ENCODE data around the gene RHOT1.
"Not testable (repeated sequence)": the region's sequence is repeated elsewhere in the genome, so short reads cannot be mapped to it uniquely, and the experiment has no call there.

Gene RHOT1

DNA sequence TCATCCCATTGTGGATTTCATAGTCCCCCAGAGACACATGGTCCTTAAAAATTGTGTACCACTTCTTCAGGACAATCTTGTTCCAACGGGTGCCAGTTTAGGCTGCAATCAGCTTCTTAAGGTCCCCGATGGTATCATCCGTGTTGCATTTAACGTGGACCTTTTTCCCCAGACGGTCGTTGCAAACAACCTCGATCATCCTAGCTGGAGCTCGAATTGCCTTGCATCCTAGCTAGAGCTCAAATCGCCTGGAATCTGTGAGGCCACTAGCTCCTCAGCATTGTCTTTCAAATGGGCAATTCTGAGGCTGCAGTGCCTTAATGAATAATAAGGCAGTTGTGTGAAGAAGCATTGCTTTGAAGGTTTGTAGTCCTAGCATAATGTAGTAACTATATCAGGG, 85.6 kb downstream of the RHOT1 start:
- DNase-seq (ENCODE audit: low read depth), result no peak

DNA sequence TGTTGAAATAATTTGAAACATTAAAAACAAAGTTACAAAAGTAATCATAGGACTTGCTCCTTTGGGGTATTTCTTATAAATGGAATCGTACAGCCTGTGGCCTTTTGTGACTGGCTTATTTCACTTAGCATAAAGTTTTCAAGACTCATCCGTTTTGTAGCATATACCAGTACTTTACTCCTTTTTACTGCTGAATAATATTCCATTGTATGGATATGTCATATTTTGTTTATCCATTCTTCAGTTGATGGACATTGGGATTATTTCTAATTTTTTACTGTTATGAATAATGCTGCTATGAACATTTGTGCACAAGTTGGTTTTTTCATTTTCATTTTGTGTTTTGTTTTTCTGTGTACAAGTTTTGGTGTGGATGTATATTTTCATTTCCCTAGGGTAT, 93.3 kb downstream of the RHOT1 start:
- no peak for DNase-seq (ENCODE audit: low read depth)

DNA sequence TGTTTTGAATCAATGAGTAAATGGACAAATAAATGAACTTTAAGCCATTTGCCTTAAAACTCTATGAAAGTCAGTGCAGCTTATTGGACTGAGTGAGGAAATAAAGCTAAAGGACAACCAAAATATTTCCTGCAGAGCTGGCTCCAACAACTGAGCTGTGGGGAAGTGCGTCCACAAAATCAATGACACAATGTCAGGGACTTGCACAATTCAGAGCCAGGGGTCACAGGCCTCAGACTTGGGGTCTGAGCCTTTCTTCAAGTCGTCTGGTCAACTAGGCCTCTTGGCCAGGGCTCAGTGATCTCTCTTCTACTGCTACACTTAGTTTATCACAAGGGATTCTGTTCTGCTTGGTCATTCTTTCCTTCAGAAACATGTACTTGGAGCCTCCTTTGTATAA, 97.2 kb downstream of the RHOT1 start:
- DNase-seq (ENCODE audit: low read depth), result no peak

DNA sequence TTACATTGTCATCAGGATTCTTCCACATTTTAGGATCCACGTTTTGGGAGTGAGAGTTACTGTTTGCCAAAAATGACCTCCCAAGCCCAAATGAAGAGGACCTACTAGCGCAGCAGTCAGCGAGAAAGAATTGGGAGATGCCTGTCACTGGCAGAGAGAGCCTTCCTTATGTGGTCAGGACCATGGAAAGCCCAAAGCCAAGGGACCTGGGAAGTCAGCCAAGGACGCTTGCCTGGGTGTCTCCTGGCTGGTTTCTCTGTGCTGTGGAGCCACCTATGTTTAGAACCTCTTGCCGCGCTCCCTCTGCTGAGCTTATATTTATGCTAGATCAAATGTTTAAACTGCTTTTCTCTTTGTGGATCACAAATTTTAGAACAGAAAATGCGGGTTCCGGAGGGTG, 98.4 kb downstream of the RHOT1 start:
- no peak for DNase-seq (ENCODE audit: low read depth)

DNA sequence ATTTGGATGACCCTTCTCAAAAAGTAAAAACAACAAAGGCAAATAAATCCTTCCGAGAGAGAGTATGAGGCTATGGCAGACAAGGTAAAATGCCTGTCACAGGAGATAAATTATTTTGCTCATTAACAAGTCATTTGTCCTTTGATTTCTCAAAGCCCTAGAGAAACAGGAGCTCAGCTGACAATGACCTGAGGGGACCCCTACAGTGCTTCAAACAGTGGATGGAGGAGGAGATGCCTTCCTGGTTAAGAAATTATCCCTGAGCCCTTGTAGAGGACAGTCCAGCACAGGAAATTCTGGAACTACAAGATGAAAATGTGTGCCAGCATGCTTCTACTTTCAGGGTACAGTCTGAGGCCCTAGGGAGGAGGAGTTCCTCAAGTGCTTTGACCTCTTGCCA, 99.3 kb downstream of the RHOT1 start:
- DNase-seq (ENCODE audit: low read depth), result no peak

DNA sequence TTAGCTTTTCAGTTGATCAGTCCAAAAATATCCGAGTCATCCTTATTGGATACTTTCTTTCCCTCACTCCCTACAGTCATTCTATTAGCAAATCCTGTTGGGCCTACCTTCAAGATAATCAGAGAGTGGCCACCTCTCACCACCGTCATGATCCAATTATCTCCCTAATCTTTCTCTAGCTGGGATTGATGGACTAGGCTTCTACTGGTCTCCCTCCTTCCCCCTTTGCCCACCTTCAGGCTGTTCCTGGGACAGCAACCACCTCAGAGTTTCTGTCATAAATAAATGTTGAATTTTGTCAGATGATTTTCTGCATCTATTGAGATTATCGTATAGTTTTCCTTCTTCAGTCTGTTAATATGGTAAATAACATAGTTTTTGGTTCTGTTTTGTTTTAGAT, 107.2 kb downstream of the RHOT1 start:
- no peak for DNase-seq (ENCODE audit: low read depth)

DNA sequence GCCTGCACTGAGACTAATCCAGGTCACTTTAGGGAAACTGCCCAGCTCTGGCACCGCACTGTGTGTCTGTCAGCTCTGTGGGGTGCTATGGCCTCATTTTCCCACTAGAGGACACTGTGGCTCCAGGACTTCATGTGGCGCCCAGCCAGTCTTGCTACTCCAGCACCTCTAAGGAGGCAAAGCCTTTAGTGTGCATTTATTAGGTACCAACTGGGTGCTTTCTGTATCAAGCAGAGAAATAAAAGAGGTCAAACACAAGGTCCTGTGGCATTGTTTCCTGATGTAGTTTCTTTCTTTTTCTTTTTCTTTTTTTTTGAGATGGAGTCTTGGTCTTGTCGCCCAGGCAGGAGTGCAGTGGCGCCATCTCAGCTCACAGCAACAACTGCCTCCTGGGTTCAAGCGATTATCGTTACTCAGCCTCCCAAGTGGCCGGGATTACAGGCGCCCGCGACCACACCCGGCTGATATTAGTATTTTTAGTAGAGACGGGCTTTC, 110.9 kb downstream of the RHOT1 start:
- no peak for DNase-seq (ENCODE audit: low read depth)

DNA sequence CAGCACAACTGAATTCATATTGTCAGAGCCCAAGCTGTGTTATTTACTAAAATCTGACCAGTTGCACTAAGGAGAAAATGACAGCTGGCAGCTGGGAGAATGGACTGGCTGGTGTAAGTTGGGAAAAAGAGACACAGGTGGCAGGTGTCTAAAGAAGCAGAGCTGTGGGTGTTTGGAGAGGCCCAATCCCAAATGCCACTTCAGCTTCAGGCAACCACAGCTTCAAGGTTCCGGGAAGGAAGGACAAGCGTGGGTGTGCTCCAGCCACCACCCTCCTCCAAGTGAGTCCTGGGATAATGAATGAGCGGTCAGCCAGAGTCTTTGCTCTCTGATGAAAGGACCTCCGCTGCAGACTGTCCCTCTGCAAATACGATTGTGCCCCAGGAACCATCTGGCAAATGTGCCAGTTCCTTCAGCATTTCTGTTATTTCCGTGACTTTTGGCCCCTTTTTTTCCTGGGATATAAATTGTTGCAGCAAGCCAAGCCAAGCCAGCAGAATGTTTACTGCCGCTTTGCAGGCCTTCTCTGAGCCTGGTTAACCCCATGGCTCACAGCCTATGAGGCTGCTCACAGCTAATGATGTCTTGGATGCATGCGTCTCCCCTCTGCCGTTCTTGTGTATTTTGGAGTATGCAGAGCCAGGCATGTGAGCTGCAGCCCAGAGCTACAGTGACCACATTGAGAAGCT, 113.9 kb downstream of the RHOT1 start:
- no peak for DNase-seq (ENCODE audit: low read depth)

DNA sequence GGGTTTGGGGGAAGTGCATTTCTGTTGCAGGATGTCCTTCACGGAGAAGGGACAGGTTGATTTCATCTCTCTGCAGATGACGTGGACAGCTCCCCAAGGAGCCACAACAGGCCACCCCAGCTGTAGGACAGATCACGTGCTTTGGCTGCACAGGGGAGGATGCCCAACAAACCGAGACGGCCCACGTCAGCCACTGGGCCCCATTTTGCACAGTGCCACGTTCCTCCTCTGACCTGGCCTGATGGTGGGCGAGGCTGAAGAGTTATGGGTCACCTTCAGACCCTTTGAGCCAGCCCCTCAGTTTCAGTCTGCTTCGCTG, 114.4 kb downstream of the RHOT1 start:
- no peak for DNase-seq (ENCODE audit: low read depth)

DNA sequence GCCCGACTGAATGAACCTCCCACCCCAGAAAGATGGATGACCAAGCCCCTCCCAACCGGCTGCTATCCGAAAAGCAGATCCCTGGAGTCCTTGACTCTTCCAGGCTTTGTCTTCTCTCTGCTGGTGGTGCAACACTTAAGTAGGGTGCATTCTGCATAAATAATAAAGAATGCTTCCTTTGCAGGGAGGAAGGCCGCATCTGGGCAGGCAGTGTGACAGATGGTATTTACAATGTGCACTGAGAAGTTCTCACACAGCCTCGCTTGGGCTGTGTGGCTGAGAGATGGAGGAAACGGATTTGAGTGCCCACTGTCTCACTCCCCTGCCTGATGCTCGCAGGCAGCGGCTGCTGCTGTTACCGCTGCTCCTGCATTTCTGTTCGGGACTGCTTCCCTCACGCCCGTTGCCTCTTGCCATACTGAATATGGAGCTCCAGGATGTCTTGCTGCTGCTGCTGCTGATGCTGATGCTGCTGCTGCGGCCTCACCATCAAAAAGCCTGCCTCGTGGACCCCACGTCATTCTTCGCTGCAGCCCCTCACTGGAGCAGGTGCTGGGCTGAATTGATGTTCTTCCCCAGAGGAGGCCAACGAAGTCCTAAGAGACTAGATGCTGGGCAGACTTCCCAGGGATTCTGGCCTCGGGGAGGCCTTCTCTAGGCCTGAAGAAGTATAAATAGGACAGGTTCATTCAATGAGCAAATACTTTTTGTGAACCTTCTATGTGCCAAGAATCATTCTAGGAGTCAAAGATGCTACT, 116.3 kb downstream of the RHOT1 start:
- DNase-seq (ENCODE audit: low read depth), result no peak

DNA sequence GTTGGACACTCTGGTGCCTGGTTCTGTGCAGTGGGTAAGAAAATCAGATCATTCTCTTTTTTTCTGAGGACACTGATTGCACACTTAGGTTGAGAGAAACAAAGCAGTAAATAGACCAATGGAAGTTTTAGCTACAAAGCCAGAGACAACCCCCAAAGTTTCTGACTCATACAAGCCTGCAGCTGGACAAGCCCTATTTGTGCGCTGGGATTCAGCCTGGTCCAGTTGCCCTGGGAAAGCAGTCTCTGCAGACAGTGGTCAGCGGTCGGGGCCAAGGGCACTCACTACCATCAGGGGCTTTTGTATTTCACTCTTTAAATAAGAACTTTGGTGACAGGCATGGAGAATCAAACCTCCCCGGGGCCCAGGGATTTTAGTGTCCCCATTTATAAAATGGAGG, 117.3 kb downstream of the RHOT1 start:
- no peak for DNase-seq (ENCODE audit: low read depth)

DNA sequence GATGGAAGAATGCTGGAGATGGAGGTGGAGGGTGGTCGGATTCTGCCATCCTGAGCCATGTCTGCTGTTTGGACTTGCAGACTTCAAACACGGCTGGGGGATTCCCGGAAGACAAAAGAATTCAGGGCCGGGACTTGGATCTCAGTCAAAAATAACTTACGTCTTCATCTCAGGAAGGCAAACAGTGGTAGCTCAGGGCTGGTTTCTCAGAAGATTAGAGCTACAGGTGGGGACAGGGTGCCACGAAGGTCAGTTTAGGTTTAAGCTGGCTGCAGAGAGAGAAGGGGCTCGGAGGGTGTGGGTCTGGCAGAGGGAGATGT, 119.1 kb downstream of the RHOT1 start:
- DNase-seq (ENCODE audit: low read depth), result no peak

DNA sequence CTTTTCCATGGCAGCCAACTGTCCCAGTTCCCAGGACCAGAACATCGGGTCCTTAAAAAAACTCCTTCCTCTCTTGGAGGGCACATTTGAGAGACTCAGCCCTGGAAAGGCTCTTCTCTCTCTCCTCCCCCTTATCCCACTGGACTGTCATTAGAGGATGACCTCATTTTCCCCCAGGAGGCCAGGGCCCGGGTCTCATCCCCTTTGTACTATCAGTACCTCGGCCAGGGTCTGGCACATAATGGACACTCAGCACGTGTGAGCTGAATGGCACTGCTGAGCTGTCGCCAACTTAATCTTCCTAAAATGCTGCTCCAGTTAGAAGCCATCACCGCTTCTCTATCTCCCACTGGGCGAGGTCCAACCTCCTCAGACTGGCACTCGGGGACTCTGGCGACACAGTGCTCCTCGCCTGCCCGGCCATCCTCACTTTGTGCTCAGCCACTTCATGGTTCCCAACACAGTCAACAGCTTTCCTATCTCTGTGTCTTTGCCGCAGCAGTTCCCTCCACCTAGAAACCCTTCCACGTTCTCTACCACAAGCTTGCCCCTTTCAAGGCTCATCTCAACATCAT, 119.7 kb downstream of the RHOT1 start:
- DNase-seq (ENCODE audit: low read depth), result no peak

DNA sequence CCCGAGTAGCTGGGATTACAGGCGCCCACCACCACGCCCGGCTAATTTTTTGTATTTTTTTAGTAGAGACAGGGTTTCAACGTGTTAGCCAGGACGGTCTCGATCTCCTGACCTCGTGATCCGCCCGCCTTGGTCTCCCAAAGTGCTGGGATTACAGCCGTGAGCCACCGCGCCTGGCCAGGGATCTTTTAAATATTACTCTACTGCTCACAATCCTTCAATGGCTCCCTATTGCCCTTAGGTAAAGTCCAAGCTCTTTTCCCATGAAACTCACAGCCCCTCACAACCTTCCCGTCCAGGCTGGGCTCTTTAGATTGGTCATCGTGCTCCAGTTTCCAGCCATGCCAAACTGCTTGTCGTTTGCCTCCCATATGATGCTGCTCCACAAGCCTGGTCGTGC, 121.2 kb downstream of the RHOT1 start:
- DNase-seq (ENCODE audit: low read depth), result not testable (repeated sequence)

DNA sequence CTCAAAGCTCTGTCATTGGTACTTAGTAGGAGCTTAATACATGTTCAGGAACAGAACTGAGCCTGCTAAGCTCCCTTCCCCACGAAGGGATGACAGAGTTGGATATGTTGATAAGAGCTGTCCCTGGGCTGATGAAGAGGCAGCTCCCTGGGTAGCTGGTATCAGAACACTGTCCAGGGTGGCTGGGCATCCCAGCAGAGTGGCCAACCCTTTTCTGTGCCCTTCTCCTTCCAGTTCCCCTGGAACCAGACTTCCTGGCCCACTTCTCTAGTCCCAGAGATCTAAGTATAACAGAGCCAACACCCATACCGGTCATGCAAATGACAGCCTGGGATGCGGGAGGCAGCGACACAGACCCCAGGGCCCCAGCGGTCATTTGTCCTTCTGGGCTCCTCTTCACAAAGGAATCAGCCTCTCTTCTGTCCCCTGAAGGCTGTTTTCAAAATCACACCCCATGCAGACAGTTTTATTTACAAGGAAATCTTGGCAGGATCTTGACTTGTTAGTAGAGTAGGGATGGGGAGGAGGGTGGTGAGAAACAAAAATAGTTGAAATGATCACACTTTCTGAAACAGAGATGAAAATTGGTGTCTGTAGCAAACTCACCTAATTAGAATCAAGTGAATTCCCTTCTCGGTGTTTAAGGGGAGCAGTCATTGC, 122.0 kb downstream of the RHOT1 start:
- no peak for DNase-seq (ENCODE audit: low read depth)

DNA sequence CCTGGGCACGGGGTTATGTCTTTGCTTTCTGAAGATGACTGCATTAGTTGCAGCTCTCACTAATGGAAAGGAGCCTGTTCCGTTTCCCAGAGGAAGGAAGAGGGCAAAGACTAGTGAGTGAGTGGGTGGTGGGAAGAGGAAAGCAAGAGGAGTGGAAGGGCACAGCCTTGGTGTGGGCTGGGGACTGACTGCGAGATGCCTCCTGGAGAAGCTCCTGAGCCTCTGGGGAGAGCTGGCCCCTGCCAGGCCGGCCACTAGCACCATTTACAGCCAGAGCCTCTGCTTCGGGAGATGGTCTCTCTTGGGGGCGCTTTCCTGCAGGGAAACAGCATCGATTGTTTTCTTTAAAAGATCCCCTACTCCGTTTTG, 122.5 kb downstream of the RHOT1 start:
- DNase-seq (ENCODE audit: low read depth), result no peak

DNA sequence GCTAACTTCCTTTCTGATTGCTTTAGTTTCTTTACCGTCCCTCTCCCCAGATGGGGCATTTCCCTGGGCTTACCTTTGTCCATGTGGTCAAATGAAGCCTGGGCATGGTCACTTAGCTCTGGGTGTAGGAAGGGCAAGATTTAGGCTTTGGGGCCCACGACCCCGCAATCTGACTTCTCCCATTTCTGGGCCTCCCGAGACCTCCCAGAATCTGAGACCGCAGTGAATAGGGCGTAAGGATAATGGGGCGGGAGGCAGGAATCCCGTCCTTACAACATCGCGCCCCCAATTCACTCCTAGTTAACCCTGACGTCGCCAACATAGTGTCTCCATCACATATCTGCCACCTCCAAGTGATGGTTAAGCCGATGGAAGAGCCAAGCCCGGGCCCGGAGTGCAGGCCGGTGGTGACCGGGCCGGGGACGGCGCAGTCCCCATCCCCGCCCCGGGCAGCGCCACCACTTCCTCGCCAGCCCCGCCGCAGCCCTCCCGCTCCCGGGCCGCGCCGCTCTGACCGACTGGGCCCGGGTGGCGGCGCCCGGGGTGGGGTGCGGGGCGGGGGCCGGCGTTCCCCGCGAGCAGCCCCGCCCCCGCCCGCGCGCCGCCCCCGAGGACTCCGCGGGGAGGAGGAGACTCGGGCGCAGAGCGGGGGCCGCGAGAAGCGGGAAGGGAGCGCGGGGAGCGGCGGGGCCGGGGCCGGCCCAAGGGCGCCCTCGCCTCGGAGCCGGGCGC, 123.1 kb downstream of the RHOT1 start, which contains the start of gene RHBDL3:
RHBDL3 (plus strand) TSS at position 641 of the 732 bp plus-strand sequence. CDS start 358 bp downstream, outside the sequence.
- no peak for DNase-seq (ENCODE audit: low read depth)

DNA sequence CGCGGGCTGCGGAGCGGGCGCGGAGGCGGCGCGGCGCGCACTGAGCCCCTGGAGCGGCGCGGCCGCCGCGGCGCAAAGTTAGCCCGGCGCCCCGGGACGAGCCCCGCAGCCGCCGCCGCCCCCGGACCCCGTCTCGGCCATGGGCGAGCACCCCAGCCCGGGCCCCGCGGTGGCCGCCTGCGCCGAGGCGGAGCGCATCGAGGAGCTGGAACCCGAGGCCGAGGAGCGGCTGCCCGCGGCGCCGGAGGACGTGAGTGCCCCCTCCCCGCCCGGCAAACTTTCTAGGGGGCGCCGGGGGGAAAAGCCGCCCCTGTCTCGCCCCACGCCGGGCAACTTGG, 123.7 kb downstream of the RHOT1 start:
- DNase-seq (ENCODE audit: low read depth), result no peak

DNA sequence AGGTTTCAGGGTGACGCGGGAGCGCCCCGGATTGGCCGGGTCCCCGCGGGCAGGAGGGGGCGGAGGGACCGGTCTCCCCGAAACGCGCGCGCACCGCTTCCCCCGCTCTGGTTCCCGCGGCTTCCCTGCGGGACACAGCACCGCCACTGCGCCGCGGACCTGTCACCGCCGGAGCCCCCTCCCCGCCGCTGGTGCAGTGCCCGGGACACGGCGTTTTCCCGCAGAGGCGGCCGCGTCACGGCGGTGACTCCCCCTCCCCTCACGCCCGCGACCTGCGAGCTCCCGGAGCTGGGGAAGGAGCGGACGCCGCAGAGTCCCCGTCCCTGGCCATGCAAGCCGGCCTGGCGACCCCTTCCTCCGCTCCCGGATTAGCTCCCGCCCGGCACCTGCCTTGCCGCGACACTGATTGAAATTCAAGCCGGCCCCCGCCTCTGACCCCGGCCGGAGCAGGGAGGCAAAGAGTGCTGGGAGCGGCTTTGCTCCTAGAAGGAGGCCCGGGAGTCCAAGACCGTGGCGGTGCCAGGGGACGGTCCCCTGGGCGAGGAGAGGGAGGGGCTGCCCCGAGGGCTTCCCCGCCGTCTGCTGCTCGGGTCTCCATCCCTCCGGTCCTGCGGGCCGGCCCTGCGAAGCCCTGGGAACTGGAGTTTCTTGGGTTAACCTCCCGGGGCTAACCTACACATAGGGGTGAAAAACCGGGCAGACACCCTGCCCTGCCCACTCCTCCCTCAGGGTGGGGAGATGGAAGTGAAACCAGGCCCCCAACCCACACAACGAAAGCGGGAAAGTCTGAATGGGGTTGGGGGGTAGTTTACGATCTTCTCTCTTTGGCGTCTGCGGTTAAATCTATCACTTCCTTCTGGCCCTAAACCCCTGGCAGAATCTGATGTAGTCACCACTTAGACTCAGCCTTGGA, 124.3 kb downstream of the RHOT1 start:
- DNase-seq (ENCODE audit: low read depth), result no peak

DNA sequence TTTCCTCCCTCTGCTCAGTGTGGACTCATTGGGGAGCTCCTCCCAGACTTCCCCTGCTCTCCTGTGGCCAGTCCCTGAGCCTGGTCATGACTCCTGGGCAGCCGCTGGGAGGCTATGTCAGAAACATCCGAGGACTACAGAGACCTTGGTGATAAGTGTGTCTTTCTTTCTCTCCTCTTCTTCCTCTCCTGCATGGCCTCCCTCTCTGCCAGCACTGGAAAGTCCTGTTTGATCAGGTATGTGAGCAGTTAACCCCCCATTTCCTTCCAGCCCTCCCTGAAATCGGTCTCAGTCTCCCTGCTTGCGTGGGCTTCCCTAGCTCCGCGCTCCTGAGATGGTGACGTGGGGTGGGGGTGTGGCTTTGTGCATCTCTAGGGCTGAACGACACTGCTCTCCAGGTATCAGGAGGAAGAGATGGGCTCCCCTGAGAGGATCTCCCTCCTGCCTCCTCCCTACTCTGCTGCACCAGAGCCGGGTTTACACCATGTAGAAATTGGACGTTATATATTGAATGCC, 125.4 kb downstream of the RHOT1 start:
- no peak for DNase-seq (ENCODE audit: low read depth)

DNA sequence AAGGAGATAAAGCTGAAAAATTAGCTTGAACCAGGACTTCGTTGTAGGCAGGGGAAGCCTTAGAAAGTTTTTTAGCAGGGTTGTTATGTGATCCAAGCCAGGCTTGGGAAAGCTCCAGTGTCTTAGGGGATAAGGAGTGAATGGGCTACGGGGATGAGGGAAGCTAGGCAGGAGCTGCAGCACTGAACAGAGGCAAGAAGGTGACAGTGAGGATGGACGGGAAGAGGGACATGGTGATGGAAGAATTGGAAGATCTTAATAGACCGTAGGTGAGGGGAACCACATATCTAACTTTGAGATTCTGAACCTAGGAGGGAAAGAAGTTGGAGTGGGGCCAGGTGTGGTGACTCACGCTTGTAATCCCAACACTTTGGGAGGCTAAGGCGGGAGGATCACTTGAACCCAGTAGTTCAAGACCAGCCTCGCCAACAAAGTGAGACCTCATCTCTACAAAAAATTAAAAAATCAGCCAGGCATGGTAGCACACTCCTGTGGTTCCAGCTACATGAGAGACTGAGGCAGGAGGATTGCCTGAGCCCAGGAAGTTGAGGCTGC, 126.5 kb downstream of the RHOT1 start:
- DNase-seq (ENCODE audit: low read depth), result no peak

Measured in stimulated activated CD8-positive, alpha-beta memory T cell treated with anti-CD3 and anti-CD28 coated beads, Interleukin-12 subunit alpha, Interleukin-12 subunit beta, amount 100 ng/mL, for 4 hours (primary cell).